NCI-H2107 (cell line): ENCODE results near the gene PRKAR1B.
"Not testable (repeated sequence)": the region's sequence is repeated elsewhere in the genome, so short reads cannot be mapped to it uniquely, and the experiment has no call there.

Source experiments
- DNase-seq: peaks from one replicate; lab custom pipeline; 2025; lab: John Stamatoyannopoulos, UW

The PRKAR1B gene

DNA sequence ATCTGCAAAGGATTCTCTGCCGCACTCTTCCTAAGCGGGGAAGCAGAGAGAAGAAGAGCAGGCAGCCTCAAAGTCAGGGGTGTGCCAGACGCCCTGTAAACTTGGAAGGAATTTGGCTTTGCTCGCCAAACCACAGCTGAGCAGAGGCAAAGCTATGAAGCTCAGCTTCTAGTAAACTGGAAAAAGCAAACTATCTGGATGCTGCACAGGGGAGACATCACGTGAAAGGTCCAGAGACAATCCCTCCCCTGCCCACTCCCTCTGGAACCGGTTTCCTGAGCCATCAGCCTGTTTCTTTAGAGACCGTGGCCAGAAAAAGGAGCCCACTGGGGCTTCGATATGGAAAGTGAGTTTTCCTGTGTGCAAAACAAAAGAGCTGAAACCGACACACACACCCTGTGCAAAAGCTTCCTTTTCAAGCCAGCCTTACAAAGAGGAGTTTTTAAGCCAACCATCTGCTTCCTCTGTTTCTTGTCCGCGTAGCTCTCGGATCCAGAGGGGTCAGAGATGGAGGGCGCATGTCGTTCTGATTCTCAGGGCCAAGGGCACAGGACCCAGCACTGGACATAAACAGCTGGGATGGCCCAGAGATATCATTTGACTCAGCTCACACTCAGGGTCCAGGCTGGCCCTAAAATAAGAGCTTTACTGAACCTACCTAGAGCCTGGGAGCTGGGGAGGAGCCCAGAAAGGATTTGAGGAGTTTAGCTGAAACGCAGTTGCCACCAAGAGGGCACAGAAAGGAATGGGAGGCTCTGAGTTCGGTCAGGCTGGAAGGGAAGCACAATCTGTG lies 58.7 kb downstream of the PRKAR1B start:
- no peak for DNase-seq

DNA sequence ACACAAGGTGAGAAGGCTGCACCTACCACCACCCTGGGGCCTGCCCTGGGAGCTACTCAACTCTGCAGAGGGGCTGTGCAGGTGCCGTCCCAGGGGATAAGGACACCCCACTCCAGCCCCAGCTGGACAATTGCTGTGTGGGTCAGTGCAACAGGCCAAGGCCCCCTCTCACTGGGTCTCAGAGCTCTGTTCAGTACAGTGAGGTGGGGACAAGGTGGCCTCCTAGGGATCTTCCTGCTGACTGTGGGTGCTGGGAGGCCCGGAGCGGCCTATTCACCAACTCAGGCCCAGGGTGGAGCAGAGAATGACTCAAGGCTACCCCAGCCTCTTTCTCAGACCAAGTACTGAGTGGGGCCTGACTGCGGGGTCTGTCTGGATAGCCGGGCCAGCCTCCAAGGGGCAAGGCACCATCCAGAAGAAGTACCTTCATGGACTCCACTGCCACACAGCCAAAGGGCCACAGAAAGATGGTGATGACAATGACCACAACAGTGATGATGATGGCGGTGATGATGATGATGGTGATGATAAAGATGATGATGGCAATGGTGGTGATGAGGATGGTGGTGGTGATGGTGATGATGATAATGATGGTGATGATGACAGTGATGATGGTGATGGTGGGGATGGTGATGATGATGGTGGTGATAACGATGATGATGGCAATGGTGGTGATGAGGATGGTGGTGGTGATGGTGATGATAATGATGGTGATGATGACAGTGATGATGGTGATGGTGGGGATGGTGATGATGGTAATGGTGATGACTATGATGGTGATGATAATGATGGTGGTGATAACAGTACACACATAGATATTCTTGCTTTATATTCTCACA lies 60.4 kb downstream of the PRKAR1B start:
- no peak for DNase-seq

DNA sequence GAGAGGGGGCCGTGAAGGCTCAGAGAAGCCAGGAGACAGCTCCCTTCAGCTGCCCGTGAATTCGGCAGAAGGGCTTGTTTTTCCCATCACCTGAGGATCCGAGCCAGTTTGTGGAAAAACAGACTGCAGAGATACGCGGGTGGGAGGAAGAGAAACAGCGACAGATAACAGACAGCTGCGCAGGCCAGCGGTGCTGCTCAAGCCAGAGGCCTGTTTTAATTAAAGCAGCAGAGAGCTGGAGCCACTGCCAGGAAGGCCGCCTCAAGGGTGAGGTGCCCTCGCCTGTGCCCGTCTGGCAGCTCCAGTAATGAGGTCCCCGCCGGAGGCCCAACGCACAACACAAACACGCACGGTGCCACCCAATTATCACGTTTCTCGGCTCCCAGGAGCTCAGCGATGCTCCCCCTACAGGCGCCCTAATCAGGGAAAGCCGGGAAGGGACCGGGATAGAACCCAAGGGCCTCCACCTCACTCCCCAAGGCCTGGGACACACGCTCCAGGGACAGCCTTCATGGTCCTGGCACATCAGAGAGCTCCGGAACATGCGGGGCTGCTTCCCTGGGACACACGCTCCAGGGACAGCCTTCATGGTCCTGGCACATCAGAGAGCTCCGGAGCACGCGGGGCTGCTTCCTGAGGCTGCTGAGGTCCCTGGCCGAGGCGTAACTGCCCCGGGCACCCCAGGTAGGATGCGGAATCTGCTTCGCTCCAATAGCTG lies 61.2 kb downstream of the PRKAR1B start:
- DNase-seq = no peak

DNA sequence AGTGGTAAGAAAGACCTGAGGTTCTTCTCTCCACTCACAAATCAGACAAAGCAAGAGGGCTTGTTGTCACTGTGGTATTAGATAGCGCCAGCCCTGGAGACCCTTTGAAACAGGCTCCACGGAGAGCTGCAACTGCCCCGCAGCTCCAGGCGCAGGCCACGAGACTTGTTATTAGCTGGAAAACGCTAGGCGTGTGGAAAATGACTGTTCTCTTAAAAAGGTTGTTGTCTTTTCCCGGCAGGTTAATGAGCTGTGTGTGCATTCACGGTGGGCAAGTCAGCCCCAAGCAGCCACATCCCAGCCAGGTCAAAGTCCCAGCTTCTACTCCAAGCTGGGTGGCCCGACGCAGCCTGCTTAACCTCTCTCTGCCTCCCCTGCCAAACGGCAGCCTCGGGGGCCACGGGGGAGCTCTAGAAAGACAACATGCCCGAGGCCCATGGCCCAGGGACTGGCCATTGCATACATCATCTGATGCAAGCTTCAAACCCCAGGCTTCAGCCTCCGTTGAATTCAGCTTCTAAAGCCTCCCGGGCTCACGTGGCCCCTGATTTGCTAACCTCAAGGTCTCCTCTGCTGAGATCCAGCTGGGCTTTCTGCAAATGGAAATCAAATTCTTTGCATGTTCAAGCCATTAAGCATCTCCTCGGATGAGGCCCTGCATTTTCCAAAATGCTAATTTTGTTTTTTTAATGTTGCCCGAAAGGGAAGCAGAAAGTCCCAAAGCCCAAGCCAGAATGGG lies 61.9 kb downstream of the PRKAR1B start:
- DNase-seq = no peak

DNA sequence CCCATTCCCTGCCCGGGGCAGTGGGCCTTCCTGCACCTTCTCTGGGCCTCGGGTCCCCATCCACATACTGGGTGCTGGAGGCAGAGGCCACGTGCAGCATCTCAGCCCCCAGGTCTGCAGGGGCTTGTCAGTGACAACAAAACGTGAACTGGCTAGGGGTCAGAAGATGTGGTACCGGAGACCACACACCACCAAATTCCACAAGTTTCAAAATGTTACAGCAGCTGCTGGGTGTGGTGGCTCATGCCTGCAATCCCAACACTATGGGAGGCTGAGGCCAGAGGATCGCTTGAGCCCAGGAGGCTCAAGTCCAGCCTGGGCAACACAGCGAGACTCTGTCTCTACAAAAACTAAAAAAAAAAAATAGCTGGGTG lies 62.7 kb downstream of the PRKAR1B start:
- DNase-seq = no peak

DNA sequence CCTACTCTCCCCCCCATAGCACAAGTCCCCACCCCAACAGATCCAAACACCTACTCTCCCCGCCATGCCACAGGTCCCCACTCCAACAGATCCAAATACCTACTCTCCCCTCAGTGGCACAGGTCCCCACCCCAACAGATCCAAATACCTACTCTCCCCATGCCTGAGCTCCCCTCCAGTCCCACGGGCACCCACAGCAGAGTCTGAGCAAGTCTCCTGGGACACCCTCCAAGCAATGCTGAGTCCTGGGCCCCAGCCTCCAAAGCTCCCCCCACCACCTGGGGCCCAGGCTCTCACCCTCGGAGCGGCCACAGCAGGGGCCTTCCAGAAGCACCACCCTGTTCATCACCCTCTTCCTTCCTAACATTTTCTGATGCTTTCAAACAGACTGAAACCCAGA lies 64.5 kb downstream of the PRKAR1B start:
- no peak for DNase-seq

DNA sequence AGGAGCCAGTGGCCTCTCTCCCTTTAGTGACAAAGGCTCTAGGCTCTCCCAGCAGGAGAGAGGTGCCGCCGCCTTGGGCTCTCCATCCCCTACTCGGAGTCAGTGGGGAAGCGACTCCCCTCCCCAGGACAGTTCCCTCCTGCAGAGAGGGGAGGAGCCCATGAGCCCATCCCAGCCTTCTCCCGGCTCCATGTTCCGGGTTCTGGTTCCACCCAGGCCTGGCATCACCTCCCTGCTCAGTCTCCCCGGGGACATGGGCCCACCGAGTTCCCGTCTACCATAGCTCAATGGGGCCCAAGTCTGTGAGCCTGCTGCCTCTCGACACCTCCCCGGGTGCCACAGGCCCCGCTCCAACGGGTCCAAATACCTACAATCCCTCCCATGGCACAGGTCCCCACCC lies 67.1 kb downstream of the PRKAR1B start:
- DNase-seq = no peak

DNA sequence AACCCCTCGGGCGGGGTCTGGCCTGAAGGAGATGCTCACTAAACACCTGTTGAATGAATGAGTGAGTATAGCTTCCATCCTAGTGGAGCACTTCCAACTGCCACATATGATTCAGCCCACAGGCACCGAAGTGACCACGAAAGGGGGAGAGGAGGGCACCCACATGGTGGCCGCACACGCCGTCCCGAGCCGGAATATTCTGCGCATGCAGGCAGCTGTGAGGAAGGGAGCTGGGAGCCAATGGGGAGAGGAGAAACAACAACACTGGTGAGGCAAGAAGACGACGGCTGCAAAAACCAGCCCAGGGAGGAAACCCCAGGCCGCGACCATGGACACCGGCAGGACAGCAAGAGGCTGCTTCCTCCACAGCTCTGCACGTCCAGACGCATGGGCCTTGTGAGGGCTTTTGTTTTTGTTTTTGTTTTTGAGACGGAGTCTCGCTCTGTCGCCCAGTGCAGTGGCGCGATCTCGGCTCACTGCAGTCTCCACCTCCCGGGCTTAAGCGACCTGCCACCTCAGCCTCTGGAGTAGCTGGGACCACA lies 67.7 kb downstream of the PRKAR1B start:
- no peak for DNase-seq

DNA sequence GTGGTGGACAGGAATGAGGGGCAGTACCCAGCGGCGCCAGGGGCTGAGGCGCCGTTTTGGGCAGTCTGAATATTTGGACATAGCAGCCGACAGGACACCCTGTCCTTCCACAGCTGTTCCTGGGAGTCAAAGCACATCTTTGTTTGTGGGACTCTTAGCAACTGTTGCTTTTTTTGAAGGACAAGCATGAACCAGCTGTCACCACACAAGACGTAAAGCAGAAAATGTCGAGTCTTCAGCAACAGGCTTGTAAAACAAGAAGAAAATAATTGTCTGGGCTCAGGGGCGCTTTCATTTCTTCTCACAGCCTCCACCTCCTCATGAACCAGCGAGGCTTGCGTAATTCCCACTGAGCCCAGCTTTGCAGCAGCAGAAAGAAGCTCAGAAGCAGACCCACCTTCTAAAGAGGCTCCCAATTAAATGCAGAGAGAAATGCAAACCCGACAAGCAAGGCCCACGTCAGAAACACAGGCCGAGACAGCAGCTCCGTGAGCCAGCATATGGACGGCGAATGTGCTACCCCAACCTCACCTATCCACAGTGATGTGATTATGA lies 69.4 kb downstream of the PRKAR1B start:
- DNase-seq = no peak

DNA sequence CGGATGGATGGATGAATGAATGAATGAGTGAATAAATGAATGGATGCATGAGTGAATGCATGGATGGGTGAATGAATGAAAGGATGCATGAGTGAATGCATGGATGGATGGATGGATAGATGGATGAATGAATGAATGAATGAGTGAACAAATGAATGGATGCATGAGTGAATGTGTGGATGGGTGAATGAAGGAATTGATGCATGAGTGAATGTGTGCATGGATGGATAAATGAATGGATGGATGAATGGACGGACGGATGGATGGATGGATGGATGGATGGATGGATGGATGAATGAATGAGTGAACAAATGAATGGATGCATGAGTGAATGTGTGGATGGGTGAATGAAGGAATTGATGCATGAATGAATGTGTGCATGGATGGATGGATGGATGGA lies 70.1 kb downstream of the PRKAR1B start:
- not testable (repeated sequence) for DNase-seq

DNA sequence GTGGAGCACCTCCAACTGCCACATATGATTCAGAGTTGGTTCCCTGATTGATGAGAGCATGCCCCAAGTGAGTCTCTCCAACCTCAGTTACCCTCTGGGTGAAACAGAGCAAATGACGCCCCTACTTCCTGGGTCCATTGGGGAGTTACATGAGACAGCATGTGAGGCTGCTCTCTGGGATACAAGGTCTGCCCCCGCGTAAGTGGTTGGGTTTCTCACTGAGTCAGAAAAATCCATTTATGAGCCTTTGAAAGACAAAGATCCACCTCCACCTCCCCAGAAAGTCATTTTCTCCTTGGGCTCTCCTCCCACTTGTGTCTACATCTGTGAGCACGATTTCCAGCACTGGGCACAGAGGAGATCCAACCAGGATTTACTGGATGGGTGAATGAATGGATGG lies 71.3 kb downstream of the PRKAR1B start:
- no peak for DNase-seq

DNA sequence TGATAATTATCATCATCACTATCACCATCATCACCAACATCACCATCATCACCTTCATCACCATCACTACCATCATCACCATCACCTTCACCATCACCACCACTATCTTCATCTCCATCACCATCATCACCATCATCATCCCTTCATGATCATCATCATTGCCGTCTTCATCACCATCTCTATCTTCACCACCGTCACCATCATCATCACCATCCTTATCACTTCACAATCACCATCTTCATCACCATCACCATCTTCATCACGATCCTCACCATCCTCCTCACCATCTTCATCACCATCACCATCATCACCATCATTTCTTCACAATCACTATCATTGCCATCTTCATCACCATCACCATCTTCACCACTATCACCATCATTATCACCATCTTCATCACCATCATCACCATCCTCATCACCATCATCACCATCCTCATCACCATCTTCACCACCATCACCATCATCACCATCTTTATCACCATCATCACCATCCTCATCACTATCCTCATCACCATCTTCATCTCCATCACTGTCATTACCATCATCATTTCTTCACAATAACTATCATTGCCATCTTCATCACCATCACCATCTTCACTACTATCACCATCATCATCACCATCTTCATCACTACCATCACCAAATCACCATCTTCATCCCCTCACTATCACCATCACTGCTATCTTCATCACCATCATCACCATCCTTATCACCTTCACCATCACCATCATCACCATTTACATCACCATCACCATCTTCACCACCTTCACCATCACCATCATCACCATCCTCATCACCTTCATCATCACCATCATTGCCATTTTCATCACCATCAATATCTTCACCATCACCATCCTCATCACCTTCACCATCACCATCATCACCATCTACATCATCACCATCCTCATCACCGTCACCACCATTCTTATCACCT lies 73.0 kb downstream of the PRKAR1B start:
- DNase-seq = no peak

DNA sequence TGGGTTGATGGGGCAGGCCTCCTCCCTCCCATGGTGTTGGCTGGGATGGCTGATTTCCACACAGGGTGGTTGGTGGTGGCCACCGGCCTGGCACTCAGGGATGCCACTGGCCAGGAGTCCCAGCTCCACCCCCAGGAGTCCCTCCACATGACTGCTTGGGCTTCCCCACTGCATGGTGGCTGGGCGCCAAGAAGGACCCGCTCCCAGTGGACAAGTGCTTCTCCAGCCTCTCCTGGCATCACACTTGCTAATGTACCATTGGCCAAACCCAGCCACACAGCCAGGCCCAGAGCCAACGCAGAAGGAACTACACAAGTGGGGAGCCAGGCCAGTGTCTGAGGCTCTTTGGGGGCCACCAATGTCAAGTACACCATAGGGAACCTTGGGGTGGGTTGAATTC lies 74.2 kb downstream of the PRKAR1B start:
- no peak for DNase-seq

DNA sequence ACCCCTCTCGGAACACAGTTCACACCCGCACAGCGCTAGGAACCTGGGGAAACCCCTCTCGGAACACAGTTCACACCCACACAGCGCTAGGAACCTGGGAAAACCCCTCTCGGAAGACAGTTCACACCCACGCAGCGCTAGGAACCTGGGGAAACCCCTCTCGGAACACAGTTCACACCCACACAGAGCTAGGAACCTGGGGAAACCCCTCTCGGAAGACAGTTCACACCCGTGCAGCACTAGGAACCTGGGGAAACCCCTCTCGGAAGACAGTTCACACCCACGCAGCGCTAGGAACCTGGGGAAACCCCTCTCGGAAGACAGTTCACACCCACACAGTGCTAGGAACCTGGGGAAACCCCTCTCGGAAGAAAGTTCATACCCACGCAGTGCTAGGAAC lies 74.9 kb downstream of the PRKAR1B start:
- DNase-seq = not testable (repeated sequence)

DNA sequence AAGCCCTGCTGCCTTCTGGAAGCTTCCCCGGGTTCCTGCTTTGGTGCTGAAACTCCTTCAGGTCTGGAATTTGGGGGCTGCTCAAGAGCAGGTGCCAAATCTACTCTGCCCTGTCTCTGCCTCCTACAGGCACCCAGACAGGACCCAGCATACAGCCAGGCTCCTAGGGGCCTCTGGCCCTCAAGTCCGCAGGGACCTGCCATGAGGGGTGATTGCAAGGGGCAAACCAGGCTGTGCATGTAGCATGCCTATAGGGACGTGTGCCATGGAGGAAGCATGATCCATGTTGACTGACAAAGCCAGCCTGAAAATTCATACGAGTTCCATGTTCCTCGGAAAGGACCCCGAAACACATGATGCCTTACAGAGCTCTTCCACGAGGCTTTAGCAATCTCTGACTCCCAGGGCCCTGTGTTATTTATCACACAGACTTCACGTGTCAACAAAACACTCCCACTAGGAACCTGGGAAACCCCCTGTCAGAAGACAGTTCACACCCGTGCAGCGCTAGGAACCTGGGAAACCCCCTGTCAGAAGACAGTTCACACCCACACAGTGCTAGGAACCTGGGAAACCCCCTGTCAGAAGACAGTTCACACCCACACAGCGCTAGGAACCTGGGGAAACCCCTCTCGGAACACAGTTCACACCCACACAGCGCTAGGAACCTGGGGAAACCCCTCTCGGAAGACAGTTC lies 75.9 kb downstream of the PRKAR1B start:
- no peak for DNase-seq

DNA sequence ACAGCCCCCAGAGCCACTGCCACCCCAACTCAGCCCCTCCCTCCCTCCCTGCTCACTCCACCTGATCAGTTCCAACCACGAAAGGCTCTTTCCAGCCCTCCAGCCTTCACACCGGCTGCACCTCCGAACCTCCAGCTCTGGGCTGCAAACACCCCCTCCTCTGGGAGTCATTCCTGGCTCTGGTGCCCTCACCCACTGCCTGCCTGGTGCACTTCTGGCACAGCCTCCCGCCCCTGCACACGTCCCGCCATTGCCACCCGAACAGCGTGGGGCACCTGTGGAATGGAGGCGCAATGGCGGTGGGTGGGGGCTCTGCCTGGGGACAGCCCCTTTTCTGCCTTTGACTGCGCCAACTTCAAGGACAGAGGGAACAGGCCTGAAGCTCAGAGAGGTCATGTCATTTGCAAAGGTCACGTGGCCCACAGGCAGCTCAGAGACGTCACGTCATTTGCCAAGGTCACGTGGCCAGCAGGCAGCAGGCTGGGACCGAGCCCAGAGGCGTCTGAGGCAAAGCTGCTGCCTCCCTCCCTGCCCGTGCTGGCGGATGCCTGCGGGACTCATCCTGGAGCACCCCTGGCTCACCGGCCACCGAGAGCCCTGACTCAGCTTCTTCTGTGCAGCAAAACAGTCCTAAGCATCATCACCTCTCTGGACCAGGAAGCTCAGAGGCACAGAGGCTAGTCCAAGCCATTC lies 76.6 kb downstream of the PRKAR1B start:
- no peak for DNase-seq

DNA sequence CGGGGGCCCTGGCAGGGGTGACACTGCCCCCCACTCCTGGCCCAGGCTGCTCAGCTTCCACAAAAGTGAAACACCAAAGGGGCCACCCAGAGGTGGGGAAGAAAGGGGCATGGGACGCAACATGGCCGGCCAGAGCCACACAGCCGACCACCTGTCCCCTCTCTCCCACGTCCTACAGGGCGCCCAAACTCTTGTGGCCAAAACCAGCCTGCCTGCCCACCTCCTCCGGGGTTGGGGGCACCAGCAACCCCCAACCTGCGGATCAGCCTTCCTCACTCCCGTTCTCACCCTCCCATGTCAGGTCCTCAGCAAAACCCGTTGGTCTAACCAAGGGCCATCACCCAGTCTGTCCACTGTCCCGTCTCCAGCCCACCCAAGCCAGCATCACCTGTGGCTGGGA lies 80.1 kb downstream of the PRKAR1B start:
- DNase-seq = no peak

DNA sequence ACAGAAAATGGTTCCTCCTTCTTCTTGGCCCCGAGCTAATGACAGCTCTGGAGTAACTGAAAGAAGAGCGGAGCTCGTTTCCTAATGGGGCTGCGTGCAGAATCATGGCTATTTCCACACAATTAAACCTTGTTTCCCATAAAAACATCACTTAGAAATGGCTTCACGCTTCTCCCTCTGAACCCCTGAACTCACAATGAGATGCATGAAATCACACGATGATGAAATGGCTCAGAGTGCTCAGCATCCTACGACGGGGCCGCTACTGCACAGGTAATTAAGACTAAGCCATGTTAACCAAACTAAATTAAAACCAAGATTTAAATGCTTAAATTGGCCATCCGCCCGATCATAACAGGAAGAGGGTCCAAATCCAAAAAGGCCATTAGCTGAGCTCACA lies 80.6 kb downstream of the PRKAR1B start:
- DNase-seq = no peak

DNA sequence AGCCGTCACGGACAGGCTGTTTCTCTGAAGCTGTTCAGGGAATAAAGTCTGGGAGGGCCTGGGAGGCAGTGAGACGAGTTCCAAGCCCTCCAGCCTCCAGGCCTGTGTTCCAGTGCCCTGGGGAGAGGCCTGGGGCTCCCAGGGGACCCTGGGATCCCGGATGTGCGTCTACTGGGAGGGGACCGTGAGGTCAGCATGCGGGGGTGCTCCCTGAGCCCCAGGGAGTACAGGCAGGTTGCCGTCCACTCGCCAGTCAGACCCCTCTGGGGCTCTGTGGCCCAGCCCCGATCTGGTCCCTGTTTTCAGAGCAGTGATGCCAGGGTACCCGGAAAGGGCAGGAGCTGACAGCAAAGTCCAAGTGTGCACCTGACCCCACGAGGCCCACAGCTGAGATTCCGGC lies 81.5 kb downstream of the PRKAR1B start:
- DNase-seq = no peak
